GM13976 (cell line): ENCODE results near the gene VWC2L.

Experiments used
- DNase-seq: peaks from one replicate; pipeline ENCODE4 v3.0.0; 2012; ENCODE audit warnings: low spot score
- in situ Hi-C: fragments of 300-500 bp; cut with MboI; formaldehyde crosslinking; loops from one replicate; pipeline ENCODE4 v1.12.0; 2022; ENCODE audit warnings: low sequenced_read_pairs, mixed read lengths, inconsistent platforms; ENCODE audit not compliant: unreplicated experiment
- TF ChIP-seq, protein P1 (sequence below): IDR thresholded peaks from 2 replicates; pipeline ENCODE4 v1.5.1; 2012; ENCODE audit warnings: borderline replicate concordance, mild to moderate bottlenecking; ENCODE audit not compliant: insufficient read depth; ENCODE audit errors: extremely low read depth, missing control alignments, control extremely low read depth

The VWC2L gene

DNA sequence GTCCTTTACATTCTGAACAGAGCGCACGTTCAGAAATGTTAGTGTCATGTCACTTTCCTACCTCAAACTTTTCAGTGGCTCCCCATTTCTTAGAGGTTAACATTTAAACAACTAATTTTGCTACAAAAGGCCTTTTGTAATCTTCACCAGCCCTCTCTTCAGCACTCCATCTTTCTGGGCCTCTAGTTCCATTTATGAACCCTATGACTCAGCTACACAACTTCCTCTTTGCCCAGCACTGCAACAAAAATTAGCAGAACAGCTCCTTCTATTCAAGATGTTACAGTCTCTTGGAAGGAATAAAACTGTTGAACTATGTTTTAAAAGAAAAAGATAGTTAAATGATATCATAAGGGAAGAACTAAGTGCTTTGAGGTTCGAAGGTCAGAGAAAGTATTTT, 139.9 kb downstream of the VWC2L start:
- DNase-seq = no peak
- TF ChIP-seq, protein P1, sequence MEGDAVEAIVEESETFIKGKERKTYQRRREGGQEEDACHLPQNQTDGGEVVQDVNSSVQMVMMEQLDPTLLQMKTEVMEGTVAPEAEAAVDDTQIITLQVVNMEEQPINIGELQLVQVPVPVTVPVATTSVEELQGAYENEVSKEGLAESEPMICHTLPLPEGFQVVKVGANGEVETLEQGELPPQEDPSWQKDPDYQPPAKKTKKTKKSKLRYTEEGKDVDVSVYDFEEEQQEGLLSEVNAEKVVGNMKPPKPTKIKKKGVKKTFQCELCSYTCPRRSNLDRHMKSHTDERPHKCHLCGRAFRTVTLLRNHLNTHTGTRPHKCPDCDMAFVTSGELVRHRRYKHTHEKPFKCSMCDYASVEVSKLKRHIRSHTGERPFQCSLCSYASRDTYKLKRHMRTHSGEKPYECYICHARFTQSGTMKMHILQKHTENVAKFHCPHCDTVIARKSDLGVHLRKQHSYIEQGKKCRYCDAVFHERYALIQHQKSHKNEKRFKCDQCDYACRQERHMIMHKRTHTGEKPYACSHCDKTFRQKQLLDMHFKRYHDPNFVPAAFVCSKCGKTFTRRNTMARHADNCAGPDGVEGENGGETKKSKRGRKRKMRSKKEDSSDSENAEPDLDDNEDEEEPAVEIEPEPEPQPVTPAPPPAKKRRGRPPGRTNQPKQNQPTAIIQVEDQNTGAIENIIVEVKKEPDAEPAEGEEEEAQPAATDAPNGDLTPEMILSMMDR = no peak
- in situ Hi-C loops = no loop called here

DNA sequence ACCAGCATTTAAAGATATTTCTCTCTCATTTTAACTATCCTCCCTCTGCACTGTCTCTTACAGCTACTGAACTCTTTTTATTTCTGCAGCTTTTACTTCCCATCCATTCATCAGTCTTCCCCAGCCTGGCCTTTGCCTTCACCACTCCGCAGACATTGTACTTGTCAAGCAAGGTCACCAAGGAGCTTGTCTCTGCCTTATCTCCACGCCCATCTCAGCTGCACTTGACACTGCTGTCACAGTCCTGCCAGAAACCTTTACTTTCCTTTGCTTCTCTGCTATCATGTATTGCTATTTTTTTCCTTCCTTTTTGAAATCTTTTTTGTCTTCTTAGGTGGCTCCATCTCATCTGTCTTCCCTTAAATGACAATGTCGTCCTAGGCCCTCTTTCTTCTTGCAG, 147.0 kb downstream of the VWC2L start:
- in situ Hi-C loops = no loop called here
- TF ChIP-seq, protein P1 = no peak
- DNase-seq = no peak

DNA sequence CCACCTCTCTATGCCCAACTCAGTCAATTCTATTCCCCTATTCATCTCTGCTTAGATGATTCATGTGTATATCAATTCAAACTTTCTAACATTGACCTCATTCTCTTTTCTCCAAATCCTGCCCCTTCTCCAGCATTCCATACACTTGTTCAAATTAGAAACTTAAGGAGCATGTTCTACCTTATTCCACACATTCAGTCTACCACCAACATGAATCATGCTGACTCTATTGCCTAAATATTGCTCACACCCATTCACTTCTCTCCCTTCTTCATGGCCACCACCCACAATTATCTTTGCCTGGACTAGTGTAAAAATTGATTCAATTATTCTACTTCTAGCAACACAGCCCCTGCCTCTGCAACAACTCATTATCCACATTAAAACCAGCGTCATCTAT, 147.5 kb downstream of the VWC2L start:
- TF ChIP-seq, protein P1 = no peak
- in situ Hi-C loops = no loop called here
- DNase-seq = no peak

DNA sequence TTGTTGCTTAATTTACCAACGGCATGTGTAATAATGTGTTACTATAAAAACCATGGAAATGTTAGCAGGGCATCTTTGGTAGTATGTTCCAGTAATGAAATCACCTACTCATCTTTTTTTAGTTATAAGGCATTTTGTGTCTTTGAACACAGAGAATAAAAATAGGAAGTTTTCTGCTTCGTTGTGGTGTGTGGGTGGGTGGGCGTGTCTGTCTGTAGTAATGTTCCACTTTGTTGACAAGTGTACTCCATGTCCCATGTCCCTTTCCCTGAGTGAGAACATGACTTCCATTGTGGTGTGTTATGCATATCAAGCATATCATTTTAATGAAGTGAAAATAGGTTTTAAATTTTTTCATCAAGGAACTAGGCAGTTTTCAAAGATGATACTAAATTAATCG, 149.3 kb downstream of the VWC2L start:
- DNase-seq = no peak
- in situ Hi-C loops = no loop called here
- TF ChIP-seq, protein P1 = no peak

DNA sequence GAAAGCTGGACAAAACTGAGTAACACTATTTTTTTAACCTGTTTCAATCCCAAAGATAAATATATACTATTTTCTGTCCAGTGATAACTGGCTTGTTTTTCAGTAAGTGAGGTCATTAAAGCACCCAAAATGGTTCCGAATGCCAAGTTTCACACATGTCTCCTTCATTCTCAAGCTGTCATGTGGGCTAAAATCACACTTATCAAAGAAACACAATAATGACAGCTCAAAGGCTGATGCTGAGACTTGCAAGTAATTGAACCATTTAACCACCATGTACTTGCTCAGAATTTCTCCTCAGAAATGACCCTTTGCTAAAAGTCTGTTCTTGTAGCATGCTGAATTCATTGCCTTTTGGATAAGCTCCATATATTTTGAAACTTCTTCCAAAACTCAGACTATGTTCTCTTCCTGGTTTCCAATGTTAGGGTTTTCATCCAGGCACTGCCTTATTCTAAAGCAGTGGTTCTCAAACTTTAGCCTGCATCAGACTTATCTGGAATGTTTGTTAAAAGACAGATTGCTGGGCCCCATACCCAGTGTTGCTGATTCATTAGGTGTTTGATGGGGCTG, 149.8 kb downstream of the VWC2L start:
- in situ Hi-C loops = no loop called here
- TF ChIP-seq, protein P1 = no peak
- no peak for DNase-seq

DNA sequence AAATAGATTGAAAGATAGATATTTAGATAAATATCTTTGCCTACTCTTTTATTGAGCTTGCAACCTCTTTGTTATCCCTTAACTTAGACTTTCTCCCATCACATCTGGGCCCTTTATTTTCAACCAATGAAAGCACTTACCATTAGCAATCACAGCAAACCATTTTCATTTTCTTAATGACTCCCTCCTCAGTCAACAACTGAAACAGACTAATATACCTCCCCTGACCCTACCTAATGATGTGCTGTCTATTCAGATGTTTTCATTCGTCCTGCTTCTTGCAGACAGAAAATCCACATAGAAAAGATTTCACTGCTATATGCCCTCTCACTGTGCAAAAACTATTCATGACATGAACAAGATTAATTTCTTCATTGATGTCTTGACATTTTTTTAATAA, 154.4 kb downstream of the VWC2L start:
- TF ChIP-seq, protein P1 = no peak
- in situ Hi-C loops = no loop called here
- DNase-seq = no peak
